ELF-1 (cell line): Measurements from ENCODE around the gene TNF.
"Not testable (repeated sequence)": the region's sequence is repeated elsewhere in the genome, so short reads cannot be mapped to it uniquely, and the experiment has no call there.

Experiments used
- DNase-seq: peaks from one replicate; pipeline ENCODE4 v3.0.0-alpha.2; 2016; ENCODE audit warnings: low read depth, low spot score

TNF gene

GRCh38 chr6:31588871-31589650 lies 13.7 kb downstream of the TNF start:
- no peak for DNase-seq

- not testable (repeated sequence) for DNase-seq
Measured at GRCh38 chr6:31590691-31591090, 15.3 kb downstream of the TNF start.

- no peak for DNase-seq
Measured at GRCh38 chr6:31592396-31592771, 17.0 kb downstream of the TNF start.

GRCh38 chr6:31597006-31597405 lies 21.6 kb downstream of the TNF start:
- DNase-seq, result no peak

GRCh38 chr6:31607317-31607716 lies 32.0 kb downstream of the TNF start:
- no peak for DNase-seq

- DNase-seq, result no peak
Measured at GRCh38 chr6:31609519-31610406, 34.4 kb downstream of the TNF start.

GRCh38 chr6:31610968-31611367 lies 35.6 kb downstream of the TNF start:
- no peak for DNase-seq

GRCh38 chr6:31614075-31614619 lies 38.8 kb downstream of the TNF start:
- DNase-seq, result no peak

GRCh38 chr6:31614684-31615578 lies 39.6 kb downstream of the TNF start, which contains the start of gene AIF1:
TSS of gene AIF1 (plus strand) at chr6:31615234. CDS start at chr6:31615330, 96 bp downstream.
- no peak for DNase-seq

GRCh38 chr6:31615748-31616147 lies 40.4 kb downstream of the TNF start:
- DNase-seq, result no peak

- DNase-seq, result no peak
Measured at GRCh38 chr6:31617010-31617409, 41.6 kb downstream of the TNF start.

GRCh38 chr6:31619805-31620585 lies 44.6 kb downstream of the TNF start:
- DNase-seq, result peak; percentile 100

GRCh38 chr6:31620586-31621319 lies 45.4 kb downstream of the TNF start, which contains the start of gene PRRC2A:
TSS of gene PRRC2A (plus strand) at chr6:31620715. CDS start at chr6:31622790, 2,075 bp downstream.
- DNase-seq, result peak; percentile 78

- DNase-seq, result no peak
Measured at GRCh38 chr6:31621320-31621939, 46.1 kb downstream of the TNF start.

- DNase-seq, result peak; percentile 67
Measured at GRCh38 chr6:31621991-31622390, 46.6 kb downstream of the TNF start.

- peak; percentile 56 for DNase-seq
Measured at GRCh38 chr6:31622684-31623091, 47.3 kb downstream of the TNF start.

- DNase-seq, result no peak
Measured at GRCh38 chr6:31624070-31624469, 48.7 kb downstream of the TNF start.

GRCh38 chr6:31626952-31627351 lies 51.6 kb downstream of the TNF start:
- DNase-seq, result no peak

- DNase-seq, result no peak
Measured at GRCh38 chr6:31627690-31628287, 52.4 kb downstream of the TNF start.
